Rectal smooth muscle tissue (tissue), 1 donor: Measurements from ENCODE around the gene GMDS.

Experiments used
- H3K27ac ChIP-seq: one replicate; pipeline ENCODE4 v1.7.0; 2013; ENCODE audit warnings: low read depth, low read length, inconsistent platforms
- H3K27me3 ChIP-seq: one replicate; pipeline ENCODE4 v1.7.0; 2013; ENCODE audit warnings: low read length; ENCODE audit not compliant: control insufficient read depth, insufficient read depth
- H3K36me3 ChIP-seq: one replicate; pipeline ENCODE4 v1.7.0; 2013; ENCODE audit warnings: low read length; ENCODE audit not compliant: control insufficient read depth, insufficient read depth
- H3K4me1 ChIP-seq: one replicate; pipeline ENCODE4 v1.7.0; 2013; ENCODE audit warnings: low read length; ENCODE audit not compliant: control insufficient read depth, insufficient read depth
- H3K4me3 ChIP-seq: one replicate; pipeline ENCODE4 v1.7.0; 2013; ENCODE audit warnings: low read length
- H3K9ac ChIP-seq: one replicate; pipeline ENCODE4 v1.7.0; 2013; ENCODE audit warnings: low read length

GMDS gene

GRCh38 chr6:2111162-2111677 is 134.2 kb downstream of the GMDS start:
- no peaks in the 10 kb centered on the region for H3K4me1 ChIP-seq
- no peak overlapping the region for H3K4me3 ChIP-seq
- no peaks in the 10 kb centered on the region for H3K27me3 ChIP-seq
- no peak overlapping the region for H3K27ac ChIP-seq
- H3K9ac ChIP-seq = no peak overlapping the region
- no peaks in the 10 kb centered on the region for H3K36me3 ChIP-seq

GRCh38 chr6:2110504-2110903 is 134.9 kb downstream of the GMDS start:
- Histone ChIP-seq H3K4me1 (no peaks in the 10 kb centered on the region), H3K9ac (no peak overlapping the region), H3K27me3 (no peaks in the 10 kb centered on the region), H3K27ac (no peak overlapping the region), H3K36me3 (no peaks in the 10 kb centered on the region), H3K4me3 (no peak overlapping the region)

- H3K27me3 ChIP-seq = no peaks in the 10 kb centered on the region
- H3K27ac ChIP-seq = no peak overlapping the region
- H3K4me3 ChIP-seq = no peak overlapping the region
- no peaks in the 10 kb centered on the region for H3K36me3 ChIP-seq
- no peak overlapping the region for H3K9ac ChIP-seq
- no peaks in the 10 kb centered on the region for H3K4me1 ChIP-seq
These were observed 135.6 kb downstream of the GMDS start for GRCh38 chr6:2109796-2110195.

GRCh38 chr6:2108700-2109306 is 136.6 kb downstream of the GMDS start:
- no peak overlapping the region for H3K27ac ChIP-seq
- no peak overlapping the region for H3K4me3 ChIP-seq
- H3K9ac ChIP-seq = no peak overlapping the region
- H3K27me3 ChIP-seq = no peaks in the 10 kb centered on the region
- no peaks in the 10 kb centered on the region for H3K36me3 ChIP-seq
- H3K4me1 ChIP-seq = no peaks in the 10 kb centered on the region

GRCh38 chr6:2104524-2104880 is 140.9 kb downstream of the GMDS start:
- H3K9ac ChIP-seq = no peak overlapping the region
- H3K4me1 ChIP-seq = no peaks in the 10 kb centered on the region
- H3K27ac ChIP-seq = no peak overlapping the region
- no peak overlapping the region for H3K4me3 ChIP-seq
- H3K27me3 ChIP-seq = no peaks in the 10 kb centered on the region
- H3K36me3 ChIP-seq = no peaks in the 10 kb centered on the region

- Histone ChIP-seq H3K27ac (no peak overlapping the region), H3K27me3 (no peaks in the 10 kb centered on the region), H3K9ac (no peak overlapping the region), H3K4me3 (no peak overlapping the region), H3K36me3 (no peaks in the 10 kb centered on the region), H3K4me1 (no peaks in the 10 kb centered on the region)
These were observed 141.5 kb downstream of the GMDS start for GRCh38 chr6:2103765-2104523.

- Histone ChIP-seq H3K9ac (no peak overlapping the region), H3K4me3 (no peak overlapping the region), H3K36me3 (no peaks in the 10 kb centered on the region), H3K27ac (no peak overlapping the region), H3K4me1 (no peaks in the 10 kb centered on the region), H3K27me3 (no peaks in the 10 kb centered on the region)
These were observed 142.4 kb downstream of the GMDS start for GRCh38 chr6:2102966-2103365.

GRCh38 chr6:2102316-2102883 is 143.0 kb downstream of the GMDS start:
- no peaks in the 10 kb centered on the region for H3K4me1 ChIP-seq
- no peak overlapping the region for H3K4me3 ChIP-seq
- H3K36me3 ChIP-seq = no peaks in the 10 kb centered on the region
- H3K9ac ChIP-seq = no peak overlapping the region
- no peaks in the 10 kb centered on the region for H3K27me3 ChIP-seq
- no peak overlapping the region for H3K27ac ChIP-seq

- H3K27ac ChIP-seq = no peak overlapping the region
- H3K4me3 ChIP-seq = no peak overlapping the region
- no peaks in the 10 kb centered on the region for H3K36me3 ChIP-seq
- H3K27me3 ChIP-seq = no peaks in the 10 kb centered on the region
- H3K4me1 ChIP-seq = no peaks in the 10 kb centered on the region
- no peak overlapping the region for H3K9ac ChIP-seq
These were observed 144.2 kb downstream of the GMDS start for GRCh38 chr6:2101213-2101612.

- H3K4me1 ChIP-seq = no peaks in the 10 kb centered on the region
- no peak overlapping the region for H3K4me3 ChIP-seq
- H3K36me3 ChIP-seq = no peaks in the 10 kb centered on the region
- no peak overlapping the region for H3K27ac ChIP-seq
- no peaks in the 10 kb centered on the region for H3K27me3 ChIP-seq
- H3K9ac ChIP-seq = no peak overlapping the region
These were observed 145.5 kb downstream of the GMDS start for GRCh38 chr6:2099870-2100269.

- no peaks in the 10 kb centered on the region for H3K4me1 ChIP-seq
- H3K27me3 ChIP-seq = no peaks in the 10 kb centered on the region
- H3K9ac ChIP-seq = no peak overlapping the region
- no peaks in the 10 kb centered on the region for H3K36me3 ChIP-seq
- no peak overlapping the region for H3K4me3 ChIP-seq
- H3K27ac ChIP-seq = no peak overlapping the region
These were observed 147.9 kb downstream of the GMDS start for GRCh38 chr6:2097464-2097863.

GRCh38 chr6:2094642-2095041 is 150.8 kb downstream of the GMDS start:
- no peak overlapping the region for H3K9ac ChIP-seq
- no peak overlapping the region for H3K4me3 ChIP-seq
- no peaks in the 10 kb centered on the region for H3K27me3 ChIP-seq
- no peaks in the 10 kb centered on the region for H3K4me1 ChIP-seq
- no peak overlapping the region for H3K27ac ChIP-seq
- H3K36me3 ChIP-seq = no peaks in the 10 kb centered on the region
